Left renal pelvis (tissue), 4 donors: ENCODE data around the gene GRK3. TPM values are rescaled to one million over a fixed set of nuclear protein-coding genes. Genes with fewer than 3 reads are reported as not detected.

Experiments used
- DNase-seq, 4 donors: peaks; one replicate each; pipeline ENCODE4 v3.0.0-alpha.2; 2013; ENCODE audit warnings: low read depth in 4 of 4, low spot score in 3 of 4
- polyA plus RNA-seq, 4 donors: library from polyadenylated mRNA; unstranded; fragments of 120-200 nt; gene quantifications; one replicate each; pipeline ENCODE4 v1.2.1, GENCODE V29; 2013; ENCODE audit not compliant: insufficient read length in 4 of 4

GRK3 gene
- polyA plus RNA-seq, 4 donors = 6.0 to 11.3 (median 10.4) TPM

GRCh38 chr22:25777870-25778269, 213.4 kb downstream of the GRK3 start:
- no peak for DNase-seq

Other genes starting within 250 kb of the GRK3 start
- gene MYO18B, start 177.5 kb downstream of the GRK3 start, polyA plus RNA-seq = under 1 TPM; 0.07 to 0.55 (median 0.17) TPM